Smooth muscle cell (in vitro differentiated cells): Measurements from ENCODE around the gene SPACDR. TPM values are rescaled to one million over a fixed set of nuclear protein-coding genes. Genes with fewer than 3 reads are reported as not detected.
A peak's percentile ranks its signal among the peaks of the same experiment; 100 is the strongest.

ENCODE experiments used
- DNase-seq: peaks from one replicate; lab custom pipeline; 2025; ENCODE audit not compliant: unreplicated experiment; lab: John Stamatoyannopoulos, UW
- H2AFZ ChIP-seq: fragments of 200-600 bp; sonication (generic); 2 replicates; pipeline ENCODE4 v1.6.0; 2016; ENCODE audit warnings: antibody characterized with exemption, low read depth, mild to moderate bottlenecking
- H3F3A ChIP-seq: fragments of 200-600 bp; sonication (generic); 2 replicates; pipeline ENCODE4 v1.6.0; 2017; ENCODE audit warnings: antibody characterized with exemption, low read depth
- H3K27ac ChIP-seq: fragments of 200-600 bp; sonication (generic); 2 replicates; pipeline ENCODE4 v1.5.1; 2016; ENCODE audit warnings: low read depth, mild to moderate bottlenecking
- H3K27me3 ChIP-seq: fragments of 200-600 bp; sonication (generic); 2 replicates; pipeline ENCODE4 v1.6.1; 2016; ENCODE audit warnings: low read depth, mild to moderate bottlenecking
- H3K36me3 ChIP-seq: fragments of 200-600 bp; sonication (generic); 2 replicates; pipeline ENCODE4 v1.5.1; 2016; ENCODE audit warnings: low read depth
- H3K4me1 ChIP-seq: fragments of 200-600 bp; sonication (generic); 2 replicates; pipeline ENCODE4 v1.5.1; 2016; ENCODE audit warnings: low read depth
- H3K4me2 ChIP-seq: fragments of 200-600 bp; sonication (generic); 2 replicates; pipeline ENCODE4 v1.6.0; 2016; ENCODE audit warnings: mild to moderate bottlenecking
- H3K4me3 ChIP-seq: fragments of 200-600 bp; sonication (generic); 2 replicates; pipeline ENCODE4 v1.5.1; 2016; ENCODE audit warnings: mild to moderate bottlenecking
- H3K79me2 ChIP-seq: fragments of 200-600 bp; sonication (generic); 2 replicates; pipeline ENCODE4 v1.6.0; 2016; ENCODE audit warnings: low read depth, mild to moderate bottlenecking
- H3K9ac ChIP-seq: fragments of 200-600 bp; sonication (generic); 2 replicates; pipeline ENCODE4 v1.6.0; 2016; ENCODE audit warnings: low read depth
- H3K9me3 ChIP-seq: fragments of 200-600 bp; sonication (generic); replicated peaks from 2 replicates; pipeline ENCODE4 v1.5.1; 2016; ENCODE audit warnings: low read depth
- H4K20me1 ChIP-seq: fragments of 200-600 bp; sonication (generic); 2 replicates; pipeline ENCODE4 v1.6.0; 2016; ENCODE audit warnings: low read depth
- CTCF ChIP-seq: fragments of 200-600 bp; sonication (generic); IDR thresholded peaks from 2 replicates; pipeline ENCODE4 v1.5.1; 2017; ENCODE audit warnings: borderline replicate concordance, mild to moderate bottlenecking, antibody characterized with exemption; ENCODE audit not compliant: insufficient read depth, poor library complexity, severe bottlenecking
- WGBS: methylation state at CpG from one replicate; pipeline ENCODE4 v1.1.7; 2016; ENCODE audit warnings: low lambda C conversion rate; 5-methylcytosine and 5-hydroxymethylcytosine counted together
- polyA plus RNA-seq: library from polyadenylated mRNA; unstranded; fragments of >200 nt; fragmentation: Nextera tagmentation; extraction: Ambion mirVana; gene quantifications from 2 replicates; pipeline ENCODE4 v1.2.1, GENCODE V29; 2016
- total RNA-seq: library from RNA; depleted of rRNA; stranded (reverse); fragments of >200 nt; gene quantifications from 2 replicates; pipeline ENCODE4 v1.2.3, GENCODE V29; 2014

Gene SPACDR
- total and polyA plus RNA-seq, 2 experiments from 2014 or later: 0.58 TPM; not detected in 1

DNA sequence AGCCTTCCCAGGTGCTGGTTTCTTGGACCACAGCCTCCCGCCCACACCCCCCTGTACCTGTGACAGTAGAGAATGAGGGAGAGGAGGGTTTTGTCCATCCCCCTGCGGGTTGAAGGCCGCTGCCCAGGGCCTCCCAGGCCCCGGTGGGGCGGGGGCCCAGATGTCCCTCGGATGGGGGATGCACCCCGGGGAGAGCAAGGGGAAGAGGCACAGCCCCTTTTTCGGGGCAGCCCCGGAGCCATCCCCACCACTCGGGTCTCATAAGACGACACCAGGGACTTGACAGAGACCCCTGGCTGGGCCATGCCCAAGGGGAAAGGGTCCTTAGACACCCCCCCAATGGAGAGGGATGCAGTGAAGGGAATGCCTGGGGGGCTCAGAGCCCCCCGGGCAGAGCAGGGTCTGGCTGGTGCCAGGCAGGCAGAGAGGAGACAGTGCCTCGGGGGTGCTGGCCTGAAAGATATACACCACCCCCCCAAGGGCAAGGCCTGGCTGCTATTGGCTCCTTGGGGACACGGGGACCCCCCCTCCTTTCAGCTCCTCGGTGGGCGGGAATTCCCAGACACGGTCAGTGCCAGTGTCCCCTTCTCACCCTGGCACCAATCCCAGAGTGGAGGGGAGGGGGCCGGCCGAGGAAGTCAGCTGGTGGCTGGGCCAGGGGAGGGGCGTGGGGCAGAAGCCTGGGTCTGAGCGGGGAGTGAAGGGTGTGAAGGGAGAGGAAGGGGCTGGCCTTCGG is 3.7 kb upstream of the SPACDR start:
- H3F3A ChIP-seq: no peaks in the 10 kb centered on the region
- H3K9ac ChIP-seq: no peak overlapping the region
- no peak for DNase-seq
- H2AFZ ChIP-seq: no peak overlapping the region
- H3K4me1 ChIP-seq: no peaks in the 10 kb centered on the region
- no peaks in the 10 kb centered on the region for H3K9me3 ChIP-seq
- no peaks in the 10 kb centered on the region for H3K27me3 ChIP-seq
- no peak overlapping the region for H3K27ac ChIP-seq
- no peaks in the 10 kb centered on the region for H3K79me2 ChIP-seq
- peaks cover 35% of the 10 kb centered on the region for H4K20me1 ChIP-seq
- 92% methylated on average over 14 of the region's 22 CpGs for WGBS
- TF ChIP-seq CTCF: no peak
- H3K36me3 ChIP-seq: no peaks in the 10 kb centered on the region
- no peak overlapping the region for H3K4me2 ChIP-seq
- H3K4me3 ChIP-seq: no peak overlapping the region

GRCh38 chr7:100466653-100467605 is 2.9 kb upstream of the SPACDR start:
- Histone ChIP-seq H3K27ac (no peak overlapping the region), H3K4me1 (no peaks in the 10 kb centered on the region), H3K27me3 (no peaks in the 10 kb centered on the region), H3K36me3 (no peaks in the 10 kb centered on the region), H3K4me3 (no peak overlapping the region), H3K9me3 (no peaks in the 10 kb centered on the region), H3F3A (no peaks in the 10 kb centered on the region), H3K4me2 (no peak overlapping the region), H3K79me2 (no peaks in the 10 kb centered on the region), H4K20me1 (peaks cover 33% of the 10 kb centered on the region), H3K9ac (no peak overlapping the region), H2AFZ (no peak overlapping the region)
- TF ChIP-seq CTCF: no peak
- no peak for DNase-seq
- 94% methylated on average over 32 of the region's 32 CpGs for WGBS

DNA sequence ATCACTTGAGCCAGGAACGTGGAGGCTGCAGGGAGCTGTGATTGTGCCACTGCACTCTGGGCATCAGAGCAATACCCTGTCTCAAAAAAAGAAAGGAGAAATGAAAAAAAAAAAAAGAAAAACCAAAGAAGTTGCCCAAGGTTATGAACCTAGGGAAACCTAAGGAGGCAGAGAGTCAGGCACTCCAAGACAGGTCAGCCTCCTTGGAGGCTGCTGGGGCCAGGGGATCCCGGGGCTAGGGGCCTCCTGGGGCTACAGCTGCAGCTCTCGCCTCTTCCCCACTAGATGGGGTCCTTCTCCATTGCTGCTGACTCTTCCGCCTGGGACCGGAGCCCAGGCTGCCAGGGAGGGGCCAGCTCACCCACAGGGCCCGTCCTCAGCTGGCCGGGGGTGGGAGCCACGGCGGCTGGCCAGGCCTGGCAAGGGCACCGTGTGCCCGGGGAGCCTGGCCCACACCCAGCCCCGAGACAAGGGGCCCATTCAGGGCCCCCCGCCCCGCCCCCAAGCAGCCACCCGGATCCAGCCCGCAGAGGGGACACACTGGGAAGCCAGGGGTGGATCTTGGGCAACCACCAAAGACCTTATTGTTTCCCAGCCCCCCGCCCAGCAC is 1.7 kb upstream of the SPACDR start:
- Histone ChIP-seq H3K9me3 (no peaks in the 10 kb centered on the region), H3K4me3 (no peak overlapping the region), H3K4me2 (peak overlapping the region; percentile 59), H3K9ac (no peak overlapping the region), H3K36me3 (no peaks in the 10 kb centered on the region), H3F3A (no peaks in the 10 kb centered on the region), H2AFZ (no peak overlapping the region), H3K27ac (no peak overlapping the region), H3K27me3 (no peaks in the 10 kb centered on the region), H3K79me2 (no peaks in the 10 kb centered on the region), H3K4me1 (no peaks in the 10 kb centered on the region), H4K20me1 (peaks cover 26% of the 10 kb centered on the region)
- 20% methylated on average over 6 of the region's 17 CpGs for WGBS
- DNase-seq: peak; percentile 12
- peak; percentile 43 for TF ChIP-seq CTCF
